ENCODE measurements around the gene ARHGAP8.

- no peak for TF ChIP-seq CTCF (IDR thresholded peaks at IDR 0.05; ENCODE audit: poor library complexity)
- no peak for TF ChIP-seq EZH2phosphoT487 (IDR thresholded peaks at IDR 0.05; ENCODE audit: low read depth, severe bottlenecking, unreplicated experiment)
These were observed 45.9 kb upstream of the ARHGAP8 start for GRCh38 chr22:44706488-44706887.

All from hepatocyte (in vitro differentiated cells).